K562 (cell line): ENCODE data around the gene UNC119. TPM values are rescaled to one million over a fixed set of nuclear protein-coding genes. Genes with fewer than 3 reads are reported as not detected.

ENCODE experiments used
- ATAC-seq: fragments of 200-7000 bp; cut with Tn5 transposase; 3 replicates; pipeline ENCODE4 v1.9.1; 2020; ENCODE audit warnings: moderate library complexity
- BruUV-seq: library from RNA; stranded (reverse); fragments of 400-500 nt; replicated peaks from 2 replicates; lab custom pipeline; 2021; lab: Mats Ljungman, UMichigan
- CTCF ChIA-PET: fragments of 300-600 bp; formaldehyde crosslinking; extraction: SDS; loops from one replicate; lab custom pipeline; 2021; ENCODE audit warnings: low intra/inter-chr PET ratio; lab: Yijun Ruan, JAX
- POLR2A ChIA-PET: fragments of 300-600, 350-650 bp; sonication (Branson Sonifier 250); formaldehyde crosslinking; extraction: SDS; loops from one replicate; lab custom pipeline; 2021; ENCODE audit warnings: antibody characterized with exemption, inconsistent platforms; lab: Yijun Ruan, JAX
- DNase-seq, 4 experiments: peaks; one replicate each; pipeline versions ENCODE4 v3.0.0 to v3.0.0-alpha.2; 2011 to 2018; ENCODE audit warnings: low spot score in 3 of 4, mixed read lengths in 3 of 4; ENCODE audit errors: extremely low read depth in 1 of 4
- FAIRE-seq: peaks from 2 replicates; lab custom pipeline; 2011; peaks lifted over from hg19 to GRCh38; lab: Jason Lieb, UNC
- H2AFZ ChIP-seq: 2 replicates; pipeline ENCODE4 v1.6.0; 2011; ENCODE audit warnings: low read depth, low read length, control low read depth, inconsistent platforms
- H3K27ac ChIP-seq: fragments of 200-600 bp; 3 replicates; pipeline ENCODE4 v1.8.0; 2011; ENCODE audit warnings: low read depth, mild to moderate bottlenecking, control low read depth, inconsistent platforms, low read length, moderate library complexity, mixed read lengths; ENCODE audit errors: extremely low read depth
- H3K27me3 ChIP-seq, 2 experiments: fragments of 300-600 bp in 1 of 2; 2 replicates in 1 of 2; 3 replicates in 1 of 2; pipeline versions ENCODE4 v1.6.0 to v1.8.0; 2011; ENCODE audit warnings: inconsistent platforms in 2 of 2, low read length in 2 of 2, mild to moderate bottlenecking in 1 of 2, mixed read lengths in 1 of 2, moderate library complexity in 1 of 2; ENCODE audit not compliant: control insufficient read depth in 2 of 2, insufficient read depth in 2 of 2
- H3K36me3 ChIP-seq: fragments of 300-600 bp; 3 replicates; pipeline ENCODE4 v1.8.0; 2011; ENCODE audit warnings: mild to moderate bottlenecking, low read length, inconsistent platforms; ENCODE audit not compliant: control insufficient read depth, insufficient read depth
- H3K4me1 ChIP-seq, 2 experiments: fragments of 200-600 bp in 1 of 2; replicated peaks in 1 of 2; 2 replicates in 1 of 2; 3 replicates in 1 of 2; pipeline versions ENCODE4 v1.5.1 to v1.8.0; 2011; ENCODE audit warnings: inconsistent platforms in 2 of 2, low read length in 2 of 2, mild to moderate bottlenecking in 1 of 2, mixed read lengths in 1 of 2, moderate library complexity in 1 of 2; ENCODE audit not compliant: control insufficient read depth in 2 of 2, insufficient read depth in 2 of 2
- H3K4me2 ChIP-seq: 2 replicates; pipeline ENCODE4 v1.6.1; 2011; ENCODE audit warnings: low read length, control low read depth, inconsistent platforms, mixed read lengths; ENCODE audit not compliant: insufficient read depth
- H3K4me3 ChIP-seq: fragments of 200-600 bp; sonication (generic), shearing (Covaris generic); 2 replicates; pipeline ENCODE4 v1.5.1; 2016; ENCODE audit warnings: control low read depth, inconsistent platforms
- H3K79me2 ChIP-seq: fragments of 200-600 bp; 3 replicates; pipeline ENCODE4 v1.8.0; 2011; ENCODE audit warnings: low read length, inconsistent platforms; ENCODE audit not compliant: control insufficient read depth, insufficient read depth
- H3K9ac ChIP-seq, 2 experiments: 2 replicates each; pipeline versions ENCODE4 v1.6.0 to v1.6.1; 2011; ENCODE audit warnings: low read depth in 2 of 2, low read length in 2 of 2, control low read depth in 1 of 2, inconsistent platforms in 1 of 2, mild to moderate bottlenecking in 1 of 2, mixed read lengths in 1 of 2; ENCODE audit not compliant: insufficient read depth in 1 of 2
- H3K9me1 ChIP-seq: one replicate; pipeline ENCODE4 v1.6.0; 2011; ENCODE audit warnings: inconsistent platforms, mild to moderate bottlenecking, low read length, moderate library complexity; ENCODE audit not compliant: control insufficient read depth, insufficient read depth
- H3K9me3 ChIP-seq: replicated peaks from 2 replicates; pipeline ENCODE4 v1.5.1; 2011; ENCODE audit warnings: low read depth, low read length, inconsistent platforms; ENCODE audit not compliant: control insufficient read depth, insufficient read depth
- H4K20me1 ChIP-seq: replicated peaks from 2 replicates; pipeline ENCODE4 v1.6.1; 2011; ENCODE audit warnings: low read length, inconsistent platforms, mixed read lengths; ENCODE audit not compliant: control insufficient read depth, insufficient read depth
- ATF2 ChIP-seq: sonication (generic); formaldehyde crosslinking; IDR thresholded peaks from 2 replicates; pipeline ENCODE4 v1.8.1; 2022; ENCODE audit warnings: missing genetic modification reagents
- ATF3 ChIP-seq, 2 experiments: fragments of 450-650 bp in 1 of 2; sonication (generic) in 1 of 2; formaldehyde crosslinking in 1 of 2; IDR thresholded peaks in 1 of 2; conservative IDR thresholded peaks in 1 of 2; 2 replicates each; pipeline versions ENCODE4 v1.6.1 to v1.8.1; 2016 to 2023; ENCODE audit warnings: mild to moderate bottlenecking in 2 of 2, moderate library complexity in 2 of 2, inconsistent platforms in 1 of 2, missing genetic modification reagents in 1 of 2
- ELK3 ChIP-seq: fragments of 450-650 bp; formaldehyde crosslinking; IDR thresholded peaks from 2 replicates; pipeline ENCODE4 v1.4.0; 2020; ENCODE audit warnings: mild to moderate bottlenecking
- KLF1 ChIP-seq: fragments of 450-650 bp; IDR thresholded peaks from 2 replicates; pipeline ENCODE4 v1.6.1; 2016; ENCODE audit warnings: missing genetic modification characterization, missing compliant biosample characterization
- TCF7 ChIP-seq: sonication (generic); IDR thresholded peaks from 2 replicates; pipeline ENCODE4 v1.6.1; 2016; ENCODE audit warnings: antibody characterized with exemption, borderline replicate concordance
- WGBS: fragments of 100-300 bp; shearing (Covaris generic); methylation state at CpG from one replicate; pipeline ENCODE4 v1.1.6; 2016; ENCODE audit warnings: low coverage, mixed read lengths; ENCODE audit not compliant: insufficient coverage; ENCODE audit errors: missing lambda C conversion rate; 5-methylcytosine and 5-hydroxymethylcytosine counted together
- in situ Hi-C: fragments of 300-500 bp; cut with MboI; formaldehyde crosslinking; loops from 4 replicates; pipeline ENCODE4 v1.15.0; 2018; ENCODE audit warnings: inconsistent platforms, mixed read lengths
- intact Hi-C: fragments of 100-400 bp; cut with micrococcal nuclease; formaldehyde crosslinking; loops from 2 replicates; pipeline ENCODE4 v1.14.2; 2022
- polyA plus RNA-seq, 8 experiments: library from polyadenylated mRNA; depleted of rRNA in 4 of 8; stranded (reverse) in 5 of 8; unstranded in 3 of 8; fragments of >200 nt; fragmentation: Nextera tagmentation in 2 of 8; fragmentation: Illumina TruSeq in 1 of 8; extraction: Ambion mirVana in 2 of 8; extraction: Trizol in 1 of 8; gene quantifications; 2 replicates each; pipeline versions ENCODE4 v1.2.1 to v1.2.3, GENCODE V29; 2011 to 2014; ENCODE audit warnings: inconsistent platforms in 1 of 8, missing spikeins in 1 of 8
- total RNA-seq, 7 experiments: library from RNA; depleted of rRNA in 6 of 7; stranded (reverse); fragments of >200 nt in 6 of 7; fragmentation: Illumina TruSeq in 2 of 7; extraction: Trizol in 2 of 7; gene quantifications; 2 replicates each; pipeline versions ENCODE4 v1.2.1 to v1.2.3, GENCODE V29; 2011 to 2021; ENCODE audit warnings: low replicate concordance in 1 of 7

UNC119 gene
- total and polyA plus RNA-seq, 9 of the 15 experiments (the other 6 are each of a cell fraction or from before 2014, with no cell fraction given), result 0.37 to 47.7 (median 16.3) TPM

- FAIRE-seq, result no peak
- no peak overlapping the region for H3K4me3 ChIP-seq
These were observed 5.3 kb downstream of the UNC119 start for GRCh38 chr17:28547096-28547622.

More at GRCh38 chr17:28547096-28547622, 5.3 kb downstream of the UNC119 start:
- TF ChIP-seq KLF1 (tag) (no peak), ATF3 (IDR thresholded peaks at IDR 0.05) (no peak), ATF3 (CRISPR knock-in tag; conservative IDR thresholded peaks at IDR 0.05) (no peak), TCF7 (no peak), ELK3 (CRISPR knock-in tag) (no peak), ATF2 (CRISPR knock-in tag) (no peak)
- Histone ChIP-seq H2AFZ (no peak overlapping the region), H3K36me3 (0 out of 3 replicates have a peak, but pooled peaks cover 3% of the 10 kb centered on the region), H3K79me2 (peaks cover 3% of the 10 kb centered on the region; the same call in 2 of the 3 replicates), H3K27me3 (no peaks in the 10 kb centered on the region), H3K4me2 (no peak overlapping the region), H4K20me1 (no peaks in the 10 kb centered on the region), H3K9me1 (peaks cover 4% of the 10 kb centered on the region), H3K4me1 (peaks cover 6 to 10% of the 10 kb centered on the region in 2 experiments; a peak in 4 of 5 replicates), H3K27ac (no peak overlapping the region), H3K9ac (peak overlapping the region in 1 of 2 experiments; percentile 1; a peak in 1 of 4 replicates), H3K9me3 (no peaks in the 10 kb centered on the region)
- DNase-seq (no peak), ATAC-seq (no peak)
- no TSS peak for BruUV-seq
- WGBS, result 75% methylated on average over 14 of the region's 14 CpGs
- CTCF ChIA-PET, result no interaction called here
- intact Hi-C loops (loop anchor here (5.0 kb wide), 1 partner anchor 35 kb away; no protein-coding TSS in a partner anchor), in situ Hi-C loops (no loop called here)
- POLR2A ChIA-PET, result interaction anchor here (0.7 to 1.4 kb wide), 3 partner anchors 11 to 52 kb away, joined by 3 read pairs; no protein-coding TSS in a partner anchor
